HEK293T (cell line): Measurements from ENCODE around the gene ADGRD1.

Experiments
- CTCF ChIA-PET: fragments of 350-600 bp; formaldehyde crosslinking; extraction: SDS; loops from one replicate; lab custom pipeline; 2021; ENCODE audit warnings: antibody characterized with exemption, inconsistent platforms; lab: Yijun Ruan, JAX
- POLR2A ChIA-PET: fragments of 350-600 bp; formaldehyde crosslinking; extraction: SDS; loops from one replicate; lab custom pipeline; 2020; ENCODE audit warnings: antibody characterized with exemption, inconsistent platforms; lab: Yijun Ruan, JAX
- DNase-seq: peaks from one replicate; pipeline ENCODE4 v3.0.0; 2012; ENCODE audit warnings: mixed read lengths; ENCODE audit errors: extremely low spot score
- ARNT ChIP-seq: fragments of 450-650 bp; IDR thresholded peaks from 2 replicates; pipeline ENCODE4 v1.6.1; 2017; ENCODE audit warnings: mild to moderate bottlenecking
- BHLHE40 ChIP-seq: fragments of 450-650 bp; IDR thresholded peaks from 2 replicates; pipeline ENCODE4 v1.6.1; 2016; ENCODE audit warnings: mild to moderate bottlenecking, moderate library complexity, borderline replicate concordance
- CTBP1 ChIP-seq: fragments of 450-650 bp; IDR thresholded peaks from 2 replicates; pipeline ENCODE4 v1.6.1; 2016; ENCODE audit warnings: borderline replicate concordance
- ELF4 ChIP-seq: fragments of 450-650 bp; IDR thresholded peaks from 2 replicates; pipeline ENCODE4 v1.6.1; 2017; ENCODE audit warnings: antibody characterized with exemption
- FOXA1 ChIP-seq: fragments of 450-650 bp; IDR thresholded peaks from 2 replicates; pipeline ENCODE4 v1.6.1; 2016; ENCODE audit warnings: mild to moderate bottlenecking
- FOXK2 ChIP-seq: fragments of 450-650 bp; IDR thresholded peaks from 2 replicates; pipeline ENCODE4 v1.6.1; 2016; ENCODE audit warnings: mild to moderate bottlenecking
- FOXM1 ChIP-seq: fragments of 450-650 bp; IDR thresholded peaks from 2 replicates; pipeline ENCODE4 v1.6.1; 2017; ENCODE audit warnings: mild to moderate bottlenecking, borderline replicate concordance
- HDGF ChIP-seq: fragments of 450-650 bp; IDR thresholded peaks from 2 replicates; pipeline ENCODE4 v1.6.1; 2017; ENCODE audit warnings: antibody characterized with exemption, borderline replicate concordance
- L3MBTL2 ChIP-seq: fragments of 450-650 bp; conservative IDR thresholded peaks from 2 replicates; pipeline ENCODE4 v1.6.1; 2016; ENCODE audit warnings: mild to moderate bottlenecking
- LEF1 ChIP-seq: fragments of 450-650 bp; IDR thresholded peaks from 2 replicates; pipeline ENCODE4 v1.6.1; 2017; ENCODE audit warnings: mild to moderate bottlenecking, borderline replicate concordance
- NFRKB ChIP-seq: fragments of 450-650 bp; IDR thresholded peaks from 2 replicates; pipeline ENCODE4 v1.6.1; 2016; ENCODE audit warnings: mild to moderate bottlenecking, moderate library complexity
- SP1 ChIP-seq: fragments of 450-650 bp; IDR thresholded peaks from 2 replicates; pipeline ENCODE4 v1.6.1; 2017
- SUZ12 ChIP-seq: fragments of 450-650 bp; IDR thresholded peaks from 2 replicates; pipeline ENCODE4 v1.6.1; 2016; ENCODE audit warnings: mild to moderate bottlenecking
- TARDBP ChIP-seq: fragments of 450-650 bp; IDR thresholded peaks from 2 replicates; pipeline ENCODE4 v1.6.1; 2016
- ZNF384 ChIP-seq: fragments of 450-650 bp; IDR thresholded peaks from 2 replicates; pipeline ENCODE4 v1.6.1; 2016
- TF ChIP-seq, protein P1 (sequence below): fragments of 450-650 bp; IDR thresholded peaks from 2 replicates; pipeline ENCODE4 v1.6.1; 2016

ADGRD1 gene

DNA sequence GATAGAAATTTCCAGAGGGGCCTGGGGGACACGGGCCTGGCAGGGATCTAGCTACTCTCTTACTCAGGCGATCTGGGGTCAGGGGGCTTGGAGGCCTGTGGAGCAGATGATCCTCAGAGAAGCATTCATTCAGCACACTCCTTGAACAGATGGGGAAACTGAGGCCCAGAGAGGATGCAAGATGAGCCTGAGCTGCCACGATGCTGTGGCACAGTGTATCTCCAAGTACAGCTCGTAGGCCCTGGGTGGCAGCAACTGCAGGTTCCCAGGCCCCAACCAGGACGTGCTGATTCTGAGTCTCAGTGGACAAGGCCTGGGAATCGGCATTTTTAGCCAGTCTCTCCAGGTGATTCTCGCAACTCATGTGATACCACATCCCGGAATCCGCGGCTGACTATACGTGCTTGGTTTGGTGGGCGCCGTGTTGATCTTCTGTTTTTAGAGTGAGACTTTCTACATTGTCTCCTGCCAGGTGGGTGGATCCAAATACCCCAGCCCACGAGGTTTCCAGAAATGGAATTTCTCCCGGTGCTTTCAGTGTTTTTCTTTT, 22.5 kb downstream of the ADGRD1 start:
- DNase-seq, result no peak
- TF ChIP-seq NFRKB, result no peak
- no peak for TF ChIP-seq BHLHE40
- no peak for TF ChIP-seq L3MBTL2
- no peak for TF ChIP-seq SUZ12
- TF ChIP-seq SP1, result no peak
- TF ChIP-seq ARNT, result no peak
- TF ChIP-seq, protein P1, sequence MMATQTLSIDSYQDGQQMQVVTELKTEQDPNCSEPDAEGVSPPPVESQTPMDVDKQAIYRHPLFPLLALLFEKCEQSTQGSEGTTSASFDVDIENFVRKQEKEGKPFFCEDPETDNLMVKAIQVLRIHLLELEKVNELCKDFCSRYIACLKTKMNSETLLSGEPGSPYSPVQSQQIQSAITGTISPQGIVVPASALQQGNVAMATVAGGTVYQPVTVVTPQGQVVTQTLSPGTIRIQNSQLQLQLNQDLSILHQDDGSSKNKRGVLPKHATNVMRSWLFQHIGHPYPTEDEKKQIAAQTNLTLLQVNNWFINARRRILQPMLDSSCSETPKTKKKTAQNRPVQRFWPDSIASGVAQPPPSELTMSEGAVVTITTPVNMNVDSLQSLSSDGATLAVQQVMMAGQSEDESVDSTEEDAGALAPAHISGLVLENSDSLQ, result no peak
- no peak for TF ChIP-seq FOXK2
- TF ChIP-seq ZNF384, result no peak
- no peak for TF ChIP-seq TARDBP
- no peak for TF ChIP-seq LEF1
- TF ChIP-seq ELF4, result no peak
- TF ChIP-seq FOXA1, result no peak
- TF ChIP-seq CTBP1, result no peak
- no peak for TF ChIP-seq HDGF
- TF ChIP-seq FOXM1, result no peak
- POLR2A ChIA-PET, result no interaction called here
- CTCF ChIA-PET, result interaction anchor here (0.6 kb wide), 1 partner anchor 157 kb away, joined by 4 read pairs; no protein-coding TSS in a partner anchor

DNA sequence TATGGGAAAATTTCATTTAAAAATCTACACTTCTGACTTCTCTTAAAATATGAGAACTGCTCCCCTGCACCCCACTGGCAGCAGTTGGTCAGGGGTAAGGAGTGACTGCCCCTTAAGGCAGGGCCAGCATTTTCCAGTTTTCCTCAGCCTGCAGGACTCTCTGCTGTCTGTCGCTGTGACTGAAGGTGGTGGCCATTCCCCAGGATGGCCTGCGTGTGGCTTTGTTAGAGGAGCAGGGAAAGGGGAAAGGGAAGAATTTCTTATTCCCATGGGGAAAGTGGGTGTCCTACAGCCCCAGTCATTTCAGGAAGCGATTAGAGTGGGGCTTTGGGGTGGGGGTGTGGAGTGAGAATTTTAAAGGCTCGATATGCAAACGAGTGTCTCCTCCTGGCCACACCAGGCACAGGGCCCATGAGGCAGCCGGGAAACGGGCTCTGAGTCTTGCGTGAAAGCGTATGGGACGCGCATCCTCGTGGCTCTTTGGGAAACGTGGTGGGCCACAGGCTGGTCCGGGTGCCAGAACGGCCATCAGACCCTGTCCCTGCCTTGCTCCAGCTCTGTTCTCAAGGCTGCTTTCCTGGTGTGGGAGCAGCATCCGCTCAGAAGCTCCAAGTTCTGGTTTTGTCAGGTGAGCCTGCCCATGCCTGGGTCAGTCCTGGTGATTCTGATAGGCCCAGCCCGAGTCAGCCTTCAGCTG, 23.5 kb downstream of the ADGRD1 start:
- ChIA-PET POLR2A (no interaction called here), CTCF (interaction anchor here (0.6 kb wide), 1 partner anchor 216 kb away, joined by 7 read pairs; no protein-coding TSS in a partner anchor)
- TF ChIP-seq L3MBTL2 (no peak), TARDBP (no peak), ELF4 (no peak), SUZ12 (no peak), HDGF (no peak), FOXA1 (no peak), CTBP1 (no peak), NFRKB (no peak), FOXM1 (no peak), SP1 (no peak), ARNT (no peak)
- TF ChIP-seq, protein P1, result no peak
- DNase-seq, result no peak

DNA sequence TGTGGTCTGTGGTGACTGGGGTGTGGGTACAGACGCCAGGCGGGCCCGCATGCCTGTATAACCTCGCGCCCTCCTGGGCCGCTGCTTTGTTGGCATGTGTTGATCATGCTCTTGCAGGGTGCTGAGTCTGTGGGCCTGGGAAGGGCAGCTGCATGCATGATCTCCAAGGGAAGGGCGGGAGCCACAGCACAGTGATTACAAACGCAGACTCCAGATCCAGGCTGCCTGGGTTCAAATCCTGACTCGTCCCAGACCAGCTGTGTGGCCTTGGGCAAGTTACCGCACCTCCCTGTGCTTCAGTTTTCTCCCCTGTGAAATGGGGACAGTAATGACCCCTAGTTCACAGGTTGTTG, 24.0 kb downstream of the ADGRD1 start:
- TF ChIP-seq L3MBTL2 (no peak), ELF4 (no peak), CTBP1 (no peak), ZNF384 (no peak), TARDBP (no peak), LEF1 (no peak)
- CTCF ChIA-PET, result no interaction called here

DNA sequence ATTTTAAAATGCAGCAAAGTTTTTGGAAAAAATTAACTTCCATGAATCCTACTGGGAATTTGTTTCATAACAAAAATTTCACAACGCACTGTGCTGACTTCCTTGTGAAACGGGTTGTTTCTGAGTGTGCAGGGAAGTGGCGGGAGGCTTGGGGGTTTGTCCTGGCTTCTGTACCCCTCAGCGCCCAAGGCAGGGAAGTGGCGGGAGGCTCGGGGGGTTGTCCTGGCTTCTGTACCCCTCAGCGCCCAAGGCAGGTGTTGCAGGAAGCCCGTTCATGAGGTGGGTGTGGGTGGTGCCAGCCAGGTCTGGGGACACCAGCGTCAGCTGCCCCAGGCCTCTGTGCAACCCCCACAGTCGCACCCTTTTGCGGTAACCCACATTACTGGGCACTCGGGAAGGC, 25.1 kb downstream of the ADGRD1 start:
- DNase-seq, result no peak
- TF ChIP-seq SUZ12, result no peak
- ChIA-PET CTCF (no interaction called here), POLR2A (no interaction called here)

More for the DNA sequence above, 24.0 kb downstream of the ADGRD1 start:
- no peak for DNase-seq
- POLR2A ChIA-PET, result no interaction called here

DNA sequence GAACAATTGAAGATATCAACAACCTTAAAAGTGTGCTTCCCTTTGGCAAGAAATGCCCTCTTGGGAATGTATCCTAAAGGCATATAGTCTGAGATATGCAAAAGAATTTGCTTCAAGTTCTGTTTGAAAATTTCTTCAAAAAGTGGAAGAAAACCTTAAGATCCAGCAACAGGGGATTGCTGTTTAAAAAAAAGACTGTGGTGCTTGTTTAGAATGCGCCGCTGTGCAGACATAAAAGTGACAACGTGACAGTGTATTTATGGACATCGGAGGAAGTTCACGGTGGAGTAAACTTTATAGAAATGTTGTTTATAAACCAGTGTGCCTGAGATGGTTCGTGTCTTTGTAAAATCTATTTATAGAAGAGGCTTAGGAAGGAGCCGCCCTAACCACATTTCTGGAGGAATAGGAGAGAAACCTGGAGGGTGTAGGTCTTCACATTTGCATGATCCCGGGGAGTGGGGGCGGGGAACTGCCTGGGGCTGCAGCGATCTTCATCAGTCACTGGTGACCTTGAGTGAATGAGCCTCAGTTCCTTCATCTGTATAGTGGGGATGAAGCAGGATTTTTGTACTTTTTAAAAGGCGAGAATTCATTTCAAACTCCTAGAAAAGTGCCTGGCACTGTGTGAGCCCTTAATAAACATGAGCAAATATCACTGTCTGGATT, 27.5 kb downstream of the ADGRD1 start:
- POLR2A ChIA-PET, result no interaction called here
- CTCF ChIA-PET, result no interaction called here
- DNase-seq, result peak; percentile 28

DNA sequence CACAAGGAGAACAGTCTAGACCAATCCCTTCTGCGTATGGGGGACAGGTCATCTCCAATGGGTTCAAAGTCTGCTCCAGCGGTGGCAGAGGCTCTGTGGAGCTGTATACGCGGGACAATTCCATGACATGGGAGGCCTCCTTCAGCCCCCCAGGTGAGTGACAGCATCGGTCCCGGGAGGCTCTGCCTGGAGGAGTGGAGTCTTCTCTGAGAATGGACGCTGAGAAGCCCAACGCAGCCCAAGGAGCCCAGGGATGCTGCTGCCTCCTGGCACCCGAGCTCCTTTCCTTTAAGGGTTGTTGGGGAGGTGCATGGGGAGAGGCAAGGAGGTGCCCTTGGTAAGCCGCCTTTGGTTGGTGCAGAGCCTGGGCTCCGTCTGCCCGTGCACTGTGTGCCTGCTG, 28.2 kb downstream of the ADGRD1 start:
- no peak for DNase-seq
- ChIA-PET CTCF (no interaction called here), POLR2A (no interaction called here)
- no peak for TF ChIP-seq BHLHE40
- TF ChIP-seq, protein P1, result no peak
- no peak for TF ChIP-seq HDGF
- no peak for TF ChIP-seq CTBP1
- no peak for TF ChIP-seq SUZ12
- TF ChIP-seq LEF1, result no peak
- no peak for TF ChIP-seq ELF4
- no peak for TF ChIP-seq TARDBP
- no peak for TF ChIP-seq ZNF384
- no peak for TF ChIP-seq L3MBTL2
- no peak for TF ChIP-seq FOXM1
- no peak for TF ChIP-seq NFRKB
- no peak for TF ChIP-seq FOXK2
- no peak for TF ChIP-seq SP1
- TF ChIP-seq ARNT, result no peak
- no peak for TF ChIP-seq FOXA1

More for the DNA sequence above, 27.5 kb downstream of the ADGRD1 start:
- TF ChIP-seq, protein P1, result peak; percentile 83
- TF ChIP-seq L3MBTL2 (no peak), CTBP1 (peak; percentile 62; the same call in 1 of the 2 replicates), ZNF384 (peak; percentile 58)
